Choroid plexus epithelial cell (primary cell): Measurements from ENCODE around the gene PCDHAC1.
"Not testable (repeated sequence)": the region's sequence is repeated elsewhere in the genome, so short reads cannot be mapped to it uniquely, and the experiment has no call there.

ENCODE experiments used
- DNase-seq: peaks from one replicate; pipeline ENCODE4 v3.0.0-alpha.2; 2010; ENCODE audit warnings: low read depth
- H3K4me3 ChIP-seq: 2 replicates; pipeline ENCODE4 v1.5.1; 2011; ENCODE audit warnings: low read depth, mild to moderate bottlenecking, control low read depth, low read length, moderate library complexity
- CTCF ChIP-seq: conservative IDR thresholded peaks from 2 replicates; pipeline ENCODE4 v1.5.1; 2011; ENCODE audit warnings: low read depth, mild to moderate bottlenecking, control low read depth, inconsistent platforms, low read length, moderate library complexity

The PCDHAC1 gene

GRCh38 chr5:140925806-140926442 is at the start of gene PCDHAC1:
Gene PCDHAC1, plus strand, starts transcription at chr5:140926299. Its CDS starts 594 bp downstream, at chr5:140926893.
- DNase-seq = no peak
- TF ChIP-seq CTCF = no peak

GRCh38 chr5:140876541-140877261 is 49.4 kb upstream of the PCDHAC1 start:
- H3K4me3 ChIP-seq, DNase-seq: not testable (repeated sequence)

More at GRCh38 chr5:140925806-140926442, at the start of gene PCDHAC1:
- peak within 1 kb of the TSS; percentile 32 for H3K4me3 ChIP-seq

- H3K4me3 ChIP-seq = no peak overlapping the region
- DNase-seq = no peak
- no peak for TF ChIP-seq CTCF
These were observed 48.9 kb upstream of the PCDHAC1 start for GRCh38 chr5:140877262-140877581.

- TF ChIP-seq CTCF = no peak
- no peak within 1 kb of the TSS for H3K4me3 ChIP-seq
- no peak for DNase-seq
These were observed 44.1 kb upstream of the PCDHAC1 start, which contains the start of gene PCDHA13 for GRCh38 chr5:140881889-140882590. Gene PCDHA13, plus strand, starts transcription at chr5:140882124. Its CDS starts 145 bp downstream, at chr5:140882269.

GRCh38 chr5:140882591-140882899 is 43.6 kb upstream of the PCDHAC1 start:
- H3K4me3 ChIP-seq = no peak overlapping the region
- no peak for DNase-seq
- no peak for TF ChIP-seq CTCF

GRCh38 chr5:140883373-140883772 is 42.7 kb upstream of the PCDHAC1 start:
- no peak for TF ChIP-seq CTCF
- no peak for DNase-seq
- H3K4me3 ChIP-seq = no peak overlapping the region

GRCh38 chr5:140883927-140884697 is 42.0 kb upstream of the PCDHAC1 start:
- no peak for TF ChIP-seq CTCF

More at GRCh38 chr5:140883927-140884697, 42.0 kb upstream of the PCDHAC1 start:
- DNase-seq = no peak
- no peak overlapping the region for H3K4me3 ChIP-seq
